IPS DF 4.7 (cell line): ENCODE measurements around the gene HYLS1.
"Not testable (repeated sequence)": the region's sequence is repeated elsewhere in the genome, so short reads cannot be mapped to it uniquely, and the experiment has no call there.

Experiments
- DNase-seq: peaks from one replicate; pipeline ENCODE4 v3.0.0-alpha.2; 2013; ENCODE audit warnings: low spot score; ENCODE audit errors: extremely low read depth

The HYLS1 gene, protein sequence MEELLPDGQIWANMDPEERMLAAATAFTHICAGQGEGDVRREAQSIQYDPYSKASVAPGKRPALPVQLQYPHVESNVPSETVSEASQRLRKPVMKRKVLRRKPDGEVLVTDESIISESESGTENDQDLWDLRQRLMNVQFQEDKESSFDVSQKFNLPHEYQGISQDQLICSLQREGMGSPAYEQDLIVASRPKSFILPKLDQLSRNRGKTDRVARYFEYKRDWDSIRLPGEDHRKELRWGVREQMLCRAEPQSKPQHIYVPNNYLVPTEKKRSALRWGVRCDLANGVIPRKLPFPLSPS

DNA sequence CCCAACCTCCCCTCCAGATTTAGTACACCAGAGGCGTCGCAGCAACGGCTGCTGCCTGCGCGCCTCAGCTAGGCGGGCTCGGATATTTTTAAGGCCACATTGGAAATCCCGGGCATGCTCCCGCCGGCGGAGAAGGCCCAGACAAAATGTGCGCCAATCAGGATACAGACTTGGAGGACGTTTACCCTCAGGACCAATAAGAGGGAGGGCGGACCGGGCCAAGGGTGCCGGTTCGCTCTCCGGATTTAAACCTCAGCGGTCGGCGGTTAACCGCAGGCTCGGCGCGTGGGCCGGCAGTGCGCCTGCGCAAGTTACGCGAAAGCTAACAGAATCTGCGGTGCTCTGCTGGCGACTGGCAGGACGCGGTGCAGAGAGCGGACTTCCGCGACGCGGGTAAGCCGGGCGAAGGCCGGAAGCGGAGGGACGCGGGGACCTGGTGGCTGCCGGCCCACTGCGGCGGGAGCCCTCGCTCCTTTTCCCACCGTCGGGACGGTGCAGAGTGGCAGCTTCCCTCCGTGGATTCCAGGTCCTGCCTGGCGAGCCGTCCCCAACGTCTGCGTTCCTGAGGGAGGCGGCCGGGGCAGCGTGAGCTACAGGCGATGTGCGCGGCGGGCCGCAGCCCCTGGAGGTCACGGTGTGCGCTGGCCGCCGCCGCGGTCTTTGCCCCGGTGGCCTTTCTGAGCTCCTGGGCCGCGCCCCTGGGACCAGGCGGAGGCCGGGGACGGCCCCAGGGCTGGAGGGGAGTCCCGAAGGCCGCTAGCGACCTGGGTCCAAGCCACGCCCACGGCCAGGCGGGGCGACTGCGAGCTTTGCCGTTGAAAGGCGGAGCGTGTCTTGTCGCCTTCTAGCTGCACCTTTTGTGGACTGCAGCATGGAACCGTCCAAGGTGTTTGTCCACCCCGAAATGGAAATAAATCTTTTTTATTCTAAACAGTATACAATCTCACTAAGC lies at the start of gene HYLS1:
Gene HYLS1 (plus strand): TSS at position 296 of the 952 bp plus-strand sequence. CDS start 11,701 bp downstream, outside the sequence.
- peak; percentile 79 for DNase-seq

GRCh38 chr11:125842321-125842948 lies 45.0 kb upstream of the HYLS1 start:
- DNase-seq, result no peak

- DNase-seq, result no peak
These were observed 41.3 kb upstream of the HYLS1 start for GRCh38 chr11:125846188-125846587.

- not testable (repeated sequence) for DNase-seq
These were observed 29.8 kb upstream of the HYLS1 start for GRCh38 chr11:125857670-125858069.

- DNase-seq, result not testable (repeated sequence)
These were observed 24.7 kb upstream of the HYLS1 start for GRCh38 chr11:125862786-125863185.

GRCh38 chr11:125865354-125865753 lies 22.1 kb upstream of the HYLS1 start:
- DNase-seq, result not testable (repeated sequence)

GRCh38 chr11:125869521-125869920 lies 17.9 kb upstream of the HYLS1 start:
- DNase-seq, result no peak

- DNase-seq, result peak; percentile 53
These were observed 15.9 kb upstream of the HYLS1 start for GRCh38 chr11:125871391-125872137.

DNA sequence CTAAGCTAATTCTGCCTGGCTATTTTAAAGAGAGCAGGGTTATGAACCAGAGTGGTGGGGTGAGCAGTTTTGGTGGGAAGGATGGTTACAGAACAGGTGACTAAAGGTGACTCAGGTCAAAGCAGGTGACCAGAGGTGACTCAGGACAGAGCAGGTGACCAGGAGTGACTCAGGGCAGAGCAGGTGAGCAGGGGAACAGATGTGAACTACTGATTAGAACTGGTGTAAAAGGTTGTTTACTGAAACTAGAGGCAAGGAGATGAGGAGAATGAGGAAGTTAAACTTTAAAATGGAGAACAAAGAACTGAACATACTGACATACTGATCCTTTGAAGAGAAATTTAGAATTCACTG lies 15.4 kb upstream of the HYLS1 start:
- DNase-seq, result no peak

- DNase-seq, result no peak
These were observed 13.4 kb upstream of the HYLS1 start for GRCh38 chr11:125873881-125874555.

DNA sequence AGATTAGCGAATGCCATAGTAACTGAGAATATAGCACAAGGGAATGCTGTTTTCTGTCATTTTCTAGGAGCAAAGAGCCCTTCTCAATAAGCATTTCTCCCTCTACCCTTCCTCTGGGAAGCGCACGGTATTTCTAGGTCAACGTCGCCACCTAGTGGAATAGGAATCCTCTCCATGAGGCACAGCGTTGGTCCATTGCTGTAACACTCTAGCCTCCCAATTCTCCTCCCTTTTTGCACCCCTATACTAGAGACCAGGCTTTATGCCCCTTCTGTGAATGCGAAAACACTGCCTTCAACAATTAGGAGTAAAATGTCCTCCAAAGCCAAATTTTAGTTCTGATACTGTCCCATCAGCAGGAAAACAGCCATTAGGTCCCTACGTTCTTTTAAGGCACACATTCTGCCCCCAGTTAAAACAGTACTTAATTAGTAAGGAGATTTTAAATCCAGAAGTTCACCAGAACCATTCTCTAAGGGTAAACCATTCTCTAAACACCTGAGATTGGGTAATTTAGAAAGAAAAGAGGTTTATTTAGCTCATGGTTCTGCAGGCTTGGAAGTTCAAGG lies 12.8 kb upstream of the HYLS1 start:
- DNase-seq, result peak; percentile 86

GRCh38 chr11:125881291-125881690 lies 6.2 kb upstream of the HYLS1 start:
- DNase-seq, result no peak

GRCh38 chr11:125883375-125883774 lies 4.1 kb upstream of the HYLS1 start:
- DNase-seq, result no peak

DNA sequence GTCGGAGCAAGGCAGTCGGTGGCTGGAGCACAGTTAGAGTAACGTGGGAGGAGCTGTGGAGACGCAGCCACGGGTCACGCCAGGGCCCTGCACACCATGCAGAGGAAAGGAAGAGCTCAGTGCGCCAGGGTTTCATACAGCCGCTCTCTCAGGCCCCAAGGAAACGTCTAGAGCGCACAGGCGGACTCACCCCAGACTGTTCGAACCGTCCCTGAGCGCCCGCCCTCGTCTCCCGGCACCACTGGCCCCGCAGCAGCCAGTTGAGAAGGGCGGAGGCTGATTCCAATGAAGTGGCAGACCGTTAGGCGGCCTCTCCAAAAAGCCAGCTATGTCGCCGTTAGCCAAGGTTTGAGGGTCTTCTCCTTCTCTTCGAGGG lies 483 bp upstream of the HYLS1 start:
- no peak for DNase-seq

DNA sequence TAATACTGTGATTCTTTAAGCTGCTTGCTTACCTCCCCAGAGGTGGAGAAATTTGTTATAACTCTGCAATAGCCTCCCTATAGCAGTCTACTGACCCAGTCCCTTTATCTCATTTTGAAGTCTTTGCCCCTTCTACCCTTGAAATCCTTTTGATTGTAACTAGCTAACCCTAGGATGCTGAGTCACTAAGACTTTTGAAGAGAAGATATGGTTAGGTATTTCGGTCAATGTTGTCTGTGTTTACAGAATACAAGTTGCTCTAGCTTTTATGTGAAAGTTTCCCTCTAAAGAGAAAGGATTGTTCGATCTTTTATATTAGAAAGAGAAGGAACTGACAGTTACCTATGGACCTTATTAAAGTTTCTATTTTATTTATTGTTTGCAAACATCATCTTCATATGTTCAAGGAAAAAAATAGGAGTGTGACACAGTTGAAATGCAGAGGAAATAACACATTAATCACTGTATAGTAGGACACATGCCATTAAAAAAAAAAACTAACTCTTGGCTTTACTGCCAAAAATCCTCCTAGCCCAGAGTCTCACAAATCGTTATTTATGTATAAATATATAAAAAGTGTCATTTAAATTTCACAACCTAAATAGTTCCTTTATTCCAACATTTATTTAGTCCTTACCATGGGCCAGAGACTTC lies 3.1 kb downstream of the HYLS1 start:
- no peak for DNase-seq

- no peak for DNase-seq
These were observed 4.6 kb downstream of the HYLS1 start for GRCh38 chr11:125892071-125892470.

- no peak for DNase-seq
These were observed 5.5 kb downstream of the HYLS1 start for GRCh38 chr11:125892994-125893393.

DNA sequence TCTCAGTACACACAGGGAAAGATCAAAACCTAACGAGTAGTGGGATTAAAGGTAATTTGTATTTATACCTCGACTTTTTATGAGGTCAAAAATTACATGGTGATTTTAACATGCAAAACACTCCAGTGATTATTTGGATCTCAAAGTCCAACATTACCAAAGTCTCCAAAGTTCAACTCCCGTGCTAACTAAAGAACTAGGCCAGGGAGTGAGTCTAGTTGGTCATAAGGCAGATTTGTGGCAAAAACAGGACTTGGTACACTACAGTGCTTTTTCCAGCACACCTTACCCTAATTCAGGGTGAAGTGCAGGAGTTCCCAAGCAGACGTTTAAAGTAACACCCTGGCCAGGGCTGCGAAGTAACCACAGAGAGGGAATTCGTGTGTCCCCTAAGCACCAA lies 14.4 kb downstream of the HYLS1 start:
- no peak for DNase-seq

DNA sequence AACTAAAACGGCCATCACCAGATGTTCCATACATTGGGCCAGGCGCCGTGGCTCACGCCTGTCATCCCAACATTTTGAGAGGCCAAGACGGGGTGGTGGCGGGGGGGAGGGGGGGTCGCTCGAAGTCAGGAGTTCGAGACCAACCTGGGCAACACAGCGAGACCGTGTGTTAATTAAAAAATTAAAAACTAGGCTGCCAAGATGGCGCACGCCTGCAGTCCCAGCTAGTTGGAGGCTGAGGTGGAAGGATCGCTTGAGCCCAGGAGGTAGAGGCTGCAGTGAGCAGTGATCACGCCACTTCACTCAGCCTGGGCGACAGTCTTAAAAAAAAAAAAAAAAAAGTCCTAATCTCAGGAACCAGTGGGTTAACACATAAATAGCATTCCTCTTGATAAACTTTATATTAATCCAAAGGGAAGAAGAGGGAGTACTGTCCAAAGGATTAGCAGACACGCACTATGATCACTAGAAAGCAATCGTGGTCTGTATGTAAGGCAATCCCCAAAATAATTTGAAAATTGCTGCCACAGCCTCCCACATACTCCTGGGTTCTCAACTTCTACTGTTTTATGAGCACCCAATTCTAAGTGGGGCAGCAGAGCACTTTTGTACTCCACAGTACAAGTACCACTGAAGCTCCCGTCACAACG lies 14.9 kb downstream of the HYLS1 start:
- DNase-seq, result no peak
